ENCODE measurements around the gene EIF3K.

DNA sequence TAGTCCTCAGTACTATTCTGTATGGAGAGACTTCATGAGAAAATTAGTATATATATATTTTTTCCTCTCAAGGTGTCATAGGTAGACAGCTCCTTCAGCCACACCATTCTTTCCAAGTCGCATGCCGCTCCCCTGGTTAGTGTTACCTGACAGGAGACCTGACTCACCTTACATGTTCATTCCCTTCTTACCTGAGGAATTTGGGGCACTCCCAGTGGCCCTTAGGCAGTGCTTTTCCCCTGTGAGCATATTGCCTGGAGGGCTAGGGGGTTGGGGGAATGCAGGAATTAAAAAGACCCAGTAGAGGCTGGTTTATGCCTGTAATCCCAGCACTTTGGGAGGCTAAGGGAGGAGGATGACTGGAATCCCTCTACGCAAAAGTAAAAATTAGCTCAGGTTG lies 19.5 kb downstream of the EIF3K start:
- TF ChIP-seq, protein P1, sequence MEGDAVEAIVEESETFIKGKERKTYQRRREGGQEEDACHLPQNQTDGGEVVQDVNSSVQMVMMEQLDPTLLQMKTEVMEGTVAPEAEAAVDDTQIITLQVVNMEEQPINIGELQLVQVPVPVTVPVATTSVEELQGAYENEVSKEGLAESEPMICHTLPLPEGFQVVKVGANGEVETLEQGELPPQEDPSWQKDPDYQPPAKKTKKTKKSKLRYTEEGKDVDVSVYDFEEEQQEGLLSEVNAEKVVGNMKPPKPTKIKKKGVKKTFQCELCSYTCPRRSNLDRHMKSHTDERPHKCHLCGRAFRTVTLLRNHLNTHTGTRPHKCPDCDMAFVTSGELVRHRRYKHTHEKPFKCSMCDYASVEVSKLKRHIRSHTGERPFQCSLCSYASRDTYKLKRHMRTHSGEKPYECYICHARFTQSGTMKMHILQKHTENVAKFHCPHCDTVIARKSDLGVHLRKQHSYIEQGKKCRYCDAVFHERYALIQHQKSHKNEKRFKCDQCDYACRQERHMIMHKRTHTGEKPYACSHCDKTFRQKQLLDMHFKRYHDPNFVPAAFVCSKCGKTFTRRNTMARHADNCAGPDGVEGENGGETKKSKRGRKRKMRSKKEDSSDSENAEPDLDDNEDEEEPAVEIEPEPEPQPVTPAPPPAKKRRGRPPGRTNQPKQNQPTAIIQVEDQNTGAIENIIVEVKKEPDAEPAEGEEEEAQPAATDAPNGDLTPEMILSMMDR (IDR thresholded peaks at IDR 0.05), result no peak
- no peak for TF ChIP-seq POLR2A (IDR thresholded peaks at IDR 0.05)
